Spinal cord (tissue), 10 donors: Measurements from ENCODE around the gene PTRH2. TPM values are rescaled to one million over a fixed set of nuclear protein-coding genes. Genes with fewer than 3 reads are reported as not detected.

Source experiments
- DNase-seq, 6 donors: peaks; one replicate each; pipeline versions ENCODE4 v3.0.0 to v3.0.0-alpha.2; 2013 to 2015; ENCODE audit warnings: low spot score in 6 of 6, low read depth in 4 of 6
- H3K27ac ChIP-seq: one replicate; pipeline ENCODE4 v1.5.1; 2013; ENCODE audit warnings: low read depth, low read length, control low read depth
- H3K27me3 ChIP-seq: one replicate; pipeline ENCODE4 v1.6.1; 2013; ENCODE audit warnings: low read length; ENCODE audit not compliant: control insufficient read depth, insufficient read depth
- H3K36me3 ChIP-seq: one replicate; pipeline ENCODE4 v1.6.1; 2013; ENCODE audit warnings: low read length; ENCODE audit not compliant: control insufficient read depth, insufficient read depth
- H3K4me1 ChIP-seq: one replicate; pipeline ENCODE4 v1.6.1; 2013; ENCODE audit warnings: low read length; ENCODE audit not compliant: control insufficient read depth, insufficient read depth
- H3K4me3 ChIP-seq: one replicate; pipeline ENCODE4 v1.5.1; 2013; ENCODE audit warnings: low read depth, low read length, control low read depth
- H3K9me3 ChIP-seq: one replicate; pipeline ENCODE4 v1.6.1; 2013; ENCODE audit warnings: low read length; ENCODE audit not compliant: control insufficient read depth, insufficient read depth
- WGBS: methylation state at CpG from one replicate; pipeline ENCODE4 v1.1.5; 2013; ENCODE audit warnings: missing lambda C conversion rate; ENCODE audit not compliant: insufficient coverage; 5-methylcytosine and 5-hydroxymethylcytosine counted together
- polyA plus RNA-seq, 2 donors: library from polyadenylated mRNA; unstranded; fragments of 120-200 nt; gene quantifications; one replicate each; pipeline ENCODE4 v1.2.1, GENCODE V29; 2013; ENCODE audit not compliant: insufficient read length in 2 of 2
- total RNA-seq, 2 donors: library from RNA; depleted of rRNA in 1 of 2; stranded (reverse); fragments of 120-200 nt in 1 of 2; fragments of >200 nt in 1 of 2; gene quantifications; one replicate each; pipeline versions ENCODE4 v1.2.3 to v1.2.4, GENCODE V29; 2013 to 2014
- donor health status: healthy.

The PTRH2 gene
- total and polyA plus RNA-seq, 4 donors, result 17.1 to 27.1 (median 22.9) TPM

DNA sequence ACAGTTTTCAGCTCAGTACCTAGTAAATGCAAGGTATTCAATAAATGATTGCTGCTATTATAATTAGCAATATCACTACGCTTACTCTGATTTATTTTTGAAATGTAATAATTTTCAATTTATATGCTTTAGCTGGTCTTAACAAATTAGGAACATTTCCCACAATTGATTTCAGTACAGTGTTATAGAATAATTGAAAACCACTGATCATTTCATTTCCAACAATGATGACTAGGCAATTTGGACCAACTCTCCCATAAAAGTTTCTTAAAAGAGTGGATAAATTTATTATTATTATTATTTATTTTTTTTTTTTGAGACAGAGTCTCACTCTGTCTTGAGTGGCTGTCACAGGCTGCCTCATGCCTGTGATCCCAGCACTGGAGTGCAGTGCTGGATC, 41.4 kb upstream of the PTRH2 start:
- no peaks in the 10 kb centered on the region for H3K9me3 ChIP-seq
- no CpG with 5 or more reads among the region's 1 CpG for WGBS
- DNase-seq, result no peak

DNA sequence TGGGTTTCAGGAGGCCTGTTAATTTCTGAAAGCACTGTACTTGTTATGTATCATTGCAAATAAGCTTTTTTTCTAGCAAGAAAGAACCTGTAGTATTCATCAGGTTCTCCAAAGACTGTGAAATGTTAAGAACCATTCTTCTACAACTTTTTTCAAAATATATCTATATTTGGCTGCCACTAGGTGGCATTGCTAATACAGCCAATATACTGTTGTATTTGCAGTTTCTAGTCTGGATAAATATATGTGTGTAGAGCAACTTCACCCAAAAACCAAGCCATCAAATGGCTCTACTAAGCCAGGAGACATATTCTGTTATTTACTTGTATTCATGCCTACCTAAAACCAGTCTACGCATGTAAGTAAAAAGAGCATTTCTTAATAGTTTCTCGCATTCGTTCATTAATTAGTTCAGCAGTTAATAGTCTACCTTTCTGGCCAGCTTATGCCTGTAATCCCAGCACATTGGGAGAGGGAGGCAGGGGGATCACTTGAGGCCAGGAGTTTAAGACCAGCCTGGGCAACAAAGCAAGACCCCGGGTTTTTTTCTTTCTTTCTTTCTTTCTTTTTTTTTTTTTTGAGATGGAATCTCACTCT, 39.7 kb upstream of the PTRH2 start:
- H3K4me3 ChIP-seq, result no peak overlapping the region
- H3K4me1 ChIP-seq, result no peaks in the 10 kb centered on the region
- H3K27me3 ChIP-seq, result no peaks in the 10 kb centered on the region
- peaks cover 1% of the 10 kb centered on the region for H3K9me3 ChIP-seq
- H3K36me3 ChIP-seq, result no peaks in the 10 kb centered on the region
- DNase-seq, result peak in 2 of 6 donors; percentile 53 to 72
- no peak overlapping the region for H3K27ac ChIP-seq
- 100% methylated on average over 1 of the region's 4 CpGs for WGBS

More for the DNA sequence above, 41.4 kb upstream of the PTRH2 start:
- Histone ChIP-seq H3K4me1 (no peaks in the 10 kb centered on the region), H3K27ac (no peak overlapping the region), H3K4me3 (no peak overlapping the region), H3K36me3 (no peaks in the 10 kb centered on the region), H3K27me3 (no peaks in the 10 kb centered on the region)

DNA sequence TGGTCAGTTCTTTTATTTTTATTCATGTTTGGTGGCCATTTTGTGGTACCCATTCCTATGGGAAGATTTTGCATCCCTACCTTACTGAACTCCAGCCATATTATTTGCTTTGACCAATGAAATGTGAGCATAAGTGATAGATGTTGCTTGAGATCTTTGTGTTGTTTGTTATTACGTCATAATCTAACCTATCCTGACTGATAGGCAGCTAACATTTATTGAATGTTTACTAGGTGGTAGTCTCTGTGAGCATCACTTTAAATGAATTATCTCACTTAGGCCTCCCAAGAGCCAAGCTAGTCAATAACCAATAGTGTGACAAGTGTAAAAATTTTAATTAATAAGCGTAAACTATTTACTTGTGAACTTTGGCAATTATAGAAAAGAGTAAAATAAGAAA, 37.8 kb upstream of the PTRH2 start:
- peaks cover 1% of the 10 kb centered on the region for H3K9me3 ChIP-seq
- no peak overlapping the region for H3K27ac ChIP-seq
- WGBS, result no CpG with 5 or more reads among the region's 2 CpGs
- H3K4me3 ChIP-seq, result no peak overlapping the region
- H3K36me3 ChIP-seq, result no peaks in the 10 kb centered on the region
- H3K4me1 ChIP-seq, result no peaks in the 10 kb centered on the region
- H3K27me3 ChIP-seq, result no peaks in the 10 kb centered on the region
- no peak for DNase-seq

DNA sequence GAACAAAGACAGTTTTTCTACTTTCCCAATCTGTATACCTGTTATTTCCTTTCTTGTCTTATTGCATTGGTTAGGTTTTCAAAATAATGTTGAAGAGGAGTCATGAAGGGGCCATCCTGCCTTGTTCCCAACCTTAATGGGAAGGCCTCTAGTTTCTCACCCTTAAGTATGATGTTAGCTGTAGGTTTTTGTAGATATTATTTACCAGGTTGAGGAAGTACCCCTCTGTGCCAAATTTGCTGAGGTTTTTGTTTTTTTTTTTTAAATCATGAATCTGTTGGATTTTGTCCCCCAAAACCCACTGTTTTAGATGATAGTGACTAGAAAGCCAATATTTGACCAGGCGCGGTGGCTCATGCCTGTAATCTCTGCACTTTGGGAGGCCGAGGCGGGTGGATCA, 36.6 kb upstream of the PTRH2 start:
- Histone ChIP-seq H3K27ac (no peak overlapping the region), H3K27me3 (no peaks in the 10 kb centered on the region), H3K4me3 (no peak overlapping the region), H3K4me1 (no peaks in the 10 kb centered on the region), H3K36me3 (peaks cover 3% of the 10 kb centered on the region), H3K9me3 (peaks cover 1% of the 10 kb centered on the region)
- 100% methylated on average over 4 of the region's 4 CpGs for WGBS
- DNase-seq, result no peak

GRCh38 chr17:59737324-59737723, 30.1 kb upstream of the PTRH2 start:
- WGBS, result 80% methylated on average over 1 of the region's 3 CpGs
- no peaks in the 10 kb centered on the region for H3K9me3 ChIP-seq
- H3K36me3 ChIP-seq, result peaks cover 7% of the 10 kb centered on the region

DNA sequence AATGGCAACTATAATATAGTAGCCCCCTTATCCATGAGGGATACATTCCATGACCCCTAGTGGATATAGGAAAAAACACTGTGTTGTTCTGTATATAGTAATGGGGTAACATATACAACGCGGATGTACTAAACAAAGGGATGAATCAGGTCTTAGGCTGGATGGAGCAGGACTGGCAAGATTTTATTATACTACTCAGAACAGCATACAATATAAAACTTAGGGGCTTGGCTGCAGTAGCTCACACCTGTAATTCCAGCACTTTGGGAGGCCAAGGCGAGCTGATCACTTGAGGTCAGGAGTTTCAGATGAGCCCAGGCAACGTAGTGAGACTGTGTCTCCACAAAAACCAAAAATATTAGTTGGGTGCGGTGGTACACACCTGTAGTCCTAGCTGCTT, 27.0 kb upstream of the PTRH2 start:
- Histone ChIP-seq H3K9me3 (no peaks in the 10 kb centered on the region), H3K4me1 (no peaks in the 10 kb centered on the region), H3K27me3 (no peaks in the 10 kb centered on the region), H3K4me3 (no peak overlapping the region), H3K36me3 (peaks cover 5% of the 10 kb centered on the region), H3K27ac (no peak overlapping the region)
- 100% methylated on average over 1 of the region's 5 CpGs for WGBS
- DNase-seq, result no peak

More at GRCh38 chr17:59737324-59737723, 30.1 kb upstream of the PTRH2 start:
- H3K27me3 ChIP-seq, result no peaks in the 10 kb centered on the region
- no peak overlapping the region for H3K27ac ChIP-seq
- no peaks in the 10 kb centered on the region for H3K4me1 ChIP-seq
- H3K4me3 ChIP-seq, result no peak overlapping the region
- no peak for DNase-seq

DNA sequence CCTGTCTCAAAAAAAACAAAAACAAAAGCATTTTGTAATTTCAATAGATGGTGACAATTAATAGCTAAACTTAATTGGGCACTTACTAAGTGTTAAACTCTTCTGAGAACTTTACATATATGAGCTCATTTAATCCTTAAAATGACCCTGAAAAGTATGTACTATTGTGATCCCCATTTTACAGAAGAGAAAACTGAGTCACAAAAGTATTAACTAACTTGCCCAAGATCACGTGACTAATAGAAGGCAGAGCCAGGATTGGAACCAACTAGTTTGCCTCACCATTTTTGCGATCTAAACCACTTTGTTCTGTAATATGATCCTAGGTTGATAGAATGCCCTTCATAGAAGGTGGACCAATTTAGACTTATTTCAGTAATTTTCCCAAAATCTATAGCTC, 26.5 kb upstream of the PTRH2 start:
- H3K27ac ChIP-seq, result no peak overlapping the region
- peaks cover 5% of the 10 kb centered on the region for H3K36me3 ChIP-seq
- no CpG with 5 or more reads among the region's 2 CpGs for WGBS
- H3K9me3 ChIP-seq, result no peaks in the 10 kb centered on the region
- H3K4me1 ChIP-seq, result no peaks in the 10 kb centered on the region
- no peak for DNase-seq
- H3K4me3 ChIP-seq, result no peak overlapping the region
- H3K27me3 ChIP-seq, result no peaks in the 10 kb centered on the region

- H3K4me1 ChIP-seq, result no peaks in the 10 kb centered on the region
- H3K9me3 ChIP-seq, result no peaks in the 10 kb centered on the region
- DNase-seq, result no peak
- no peak overlapping the region for H3K27ac ChIP-seq
- peaks cover 2% of the 10 kb centered on the region for H3K36me3 ChIP-seq
- H3K4me3 ChIP-seq, result no peak overlapping the region
- no peaks in the 10 kb centered on the region for H3K27me3 ChIP-seq
- no CpG with 5 or more reads among the region's 1 CpG for WGBS
These were observed 23.1 kb upstream of the PTRH2 start for GRCh38 chr17:59730268-59730834.

- DNase-seq, result no peak
- Histone ChIP-seq H3K9me3 (no peaks in the 10 kb centered on the region), H3K27ac (no peak overlapping the region), H3K27me3 (no peaks in the 10 kb centered on the region), H3K4me1 (no peaks in the 10 kb centered on the region), H3K36me3 (peaks cover 2% of the 10 kb centered on the region), H3K4me3 (no peak overlapping the region)
- WGBS, result no CpG with 5 or more reads among the region's 1 CpG
These were observed 20.7 kb upstream of the PTRH2 start for GRCh38 chr17:59727817-59728533.

- no peaks in the 10 kb centered on the region for H3K36me3 ChIP-seq
- H3K9me3 ChIP-seq, result no peaks in the 10 kb centered on the region
- H3K4me3 ChIP-seq, result no peak overlapping the region
- no CpG with 5 or more reads among the region's 2 CpGs for WGBS
- no peaks in the 10 kb centered on the region for H3K27me3 ChIP-seq
- no peak overlapping the region for H3K27ac ChIP-seq
- H3K4me1 ChIP-seq, result no peaks in the 10 kb centered on the region
- no peak for DNase-seq
These were observed 18.5 kb upstream of the PTRH2 start for GRCh38 chr17:59725691-59726090.
